ENCODE results near the gene AQP2. TPM values are rescaled to one million over a fixed set of nuclear protein-coding genes. Genes with fewer than 3 reads are reported as not detected.
A peak's percentile ranks its signal among the peaks of the same experiment; 100 is the strongest.

AQP2 gene
- total RNA-seq, 3 donors from 2014 or later (not counting 1 experiment from before 2014, with no cell fraction given): not detected

GRCh38 chr12:49904601-49905000 lies 45.9 kb upstream of the AQP2 start:
- Histone ChIP-seq H3K4me1 (ENCODE audit: control insufficient read depth, insufficient read depth, low read length) (peaks cover 14% of the 10 kb centered on the region), H3K27me3 (ENCODE audit: control insufficient read depth, insufficient read depth, low read length) (no peaks in the 10 kb centered on the region), H3K27ac (ENCODE audit: low read length) (no peak overlapping the region), H3K36me3 (ENCODE audit: control insufficient read depth, insufficient read depth, low read length) (no peaks in the 10 kb centered on the region), H3K4me3 (ENCODE audit: low read length) (no peak overlapping the region), H3K9me3 (ENCODE audit: control insufficient read depth, insufficient read depth, low read length) (no peaks in the 10 kb centered on the region)
- Mint-ChIP-seq H3K4me3 (peak overlapping the region; percentile 91), H3K4me1 (peaks cover 8 to 18% of the 10 kb centered on the region in 2 donors), H3K36me3 (no peaks in the 10 kb centered on the region), H3K9me3 (no peaks in the 10 kb centered on the region), H3K27ac (peak overlapping the region; percentile 28 to 62), H3K27me3 (ENCODE audit: low read depth in 2 of 2) (peaks cover 0 to 20% of the 10 kb centered on the region in 2 donors)
- 92% methylated on average over 11 of the region's 11 CpGs for WGBS (ENCODE audit: insufficient coverage)
- intact Hi-C loops (cut with micrococcal nuclease): no loop called here
- TF ChIP-seq CTCF (IDR thresholded peaks at IDR 0.05): no peak
- ATAC-seq (no peak), DNase-seq (no peak)

- Mint-ChIP-seq H3K9me3 (no peaks in the 10 kb centered on the region), H3K4me3 (peak overlapping the region; percentile 7), H3K36me3 (no peaks in the 10 kb centered on the region), H3K27me3 (ENCODE audit: low read depth in 2 of 2) (peaks cover 0 to 17% of the 10 kb centered on the region in 2 donors), H3K27ac (no peak overlapping the region), H3K4me1 (peaks cover 8 to 18% of the 10 kb centered on the region in 2 donors)
- Histone ChIP-seq H3K4me3 (ENCODE audit: low read length) (no peak overlapping the region), H3K27me3 (ENCODE audit: control insufficient read depth, insufficient read depth, low read length) (no peaks in the 10 kb centered on the region), H3K36me3 (ENCODE audit: control insufficient read depth, insufficient read depth, low read length) (no peaks in the 10 kb centered on the region), H3K9me3 (ENCODE audit: control insufficient read depth, insufficient read depth, low read length) (no peaks in the 10 kb centered on the region), H3K4me1 (ENCODE audit: control insufficient read depth, insufficient read depth, low read length) (peaks cover 14% of the 10 kb centered on the region), H3K27ac (ENCODE audit: low read length) (no peak overlapping the region)
- TF ChIP-seq CTCF (IDR thresholded peaks at IDR 0.05): no peak
- intact Hi-C loops (cut with micrococcal nuclease): no loop called here
- 96% methylated on average over 7 of the region's 7 CpGs for WGBS (ENCODE audit: insufficient coverage)
- ATAC-seq (no peak), DNase-seq (no peak)
These were observed 44.7 kb upstream of the AQP2 start for GRCh38 chr12:49905718-49906314.

GRCh38 chr12:49907352-49907751 lies 43.2 kb upstream of the AQP2 start:
- H3K36me3 Mint-ChIP-seq: no peaks in the 10 kb centered on the region
- WGBS (ENCODE audit: insufficient coverage): 100% methylated on average over 1 of the region's 1 CpG
- Histone ChIP-seq H3K27ac (ENCODE audit: low read length) (no peak overlapping the region), H3K9me3 (ENCODE audit: control insufficient read depth, insufficient read depth, low read length) (no peaks in the 10 kb centered on the region), H3K4me1 (ENCODE audit: control insufficient read depth, insufficient read depth, low read length) (peaks cover 14% of the 10 kb centered on the region), H3K4me3 (ENCODE audit: low read length) (no peak overlapping the region), H3K27me3 (ENCODE audit: control insufficient read depth, insufficient read depth, low read length) (no peaks in the 10 kb centered on the region), H3K36me3 (ENCODE audit: control insufficient read depth, insufficient read depth, low read length) (no peaks in the 10 kb centered on the region)
- no peaks in the 10 kb centered on the region for H3K9me3 Mint-ChIP-seq
- H3K4me1 Mint-ChIP-seq: peaks cover 8 to 18% of the 10 kb centered on the region in 2 donors
- no peak for DNase-seq
- no peak for ATAC-seq
- H3K27me3 Mint-ChIP-seq (ENCODE audit: low read depth in 2 of 2): peaks cover 0 to 14% of the 10 kb centered on the region in 2 donors
- intact Hi-C loops (cut with micrococcal nuclease): no loop called here
- H3K27ac Mint-ChIP-seq: no peak overlapping the region
- H3K4me3 Mint-ChIP-seq: no peak overlapping the region
- TF ChIP-seq CTCF (IDR thresholded peaks at IDR 0.05): no peak

GRCh38 chr12:49909356-49909755 lies 41.2 kb upstream of the AQP2 start:
- Mint-ChIP-seq H3K4me1 (peaks cover 4 to 5% of the 10 kb centered on the region in 2 donors), H3K4me3 (no peak overlapping the region), H3K27me3 (ENCODE audit: low read depth in 2 of 2) (peaks cover 0 to 10% of the 10 kb centered on the region in 2 donors), H3K27ac (no peak overlapping the region), H3K9me3 (no peaks in the 10 kb centered on the region), H3K36me3 (no peaks in the 10 kb centered on the region)
- no peak for TF ChIP-seq CTCF (IDR thresholded peaks at IDR 0.05)
- H3K36me3 ChIP-seq (ENCODE audit: control insufficient read depth, insufficient read depth, low read length): no peaks in the 10 kb centered on the region
- H3K4me1 ChIP-seq (ENCODE audit: control insufficient read depth, insufficient read depth, low read length): peaks cover 3% of the 10 kb centered on the region
- 86% methylated on average over 4 of the region's 4 CpGs for WGBS (ENCODE audit: insufficient coverage)
- no peaks in the 10 kb centered on the region for H3K27me3 ChIP-seq (ENCODE audit: control insufficient read depth, insufficient read depth, low read length)
- DNase-seq: no peak
- ATAC-seq: no peak
- H3K27ac ChIP-seq (ENCODE audit: low read length): no peak overlapping the region
- H3K4me3 ChIP-seq (ENCODE audit: low read length): no peak overlapping the region
- H3K9me3 ChIP-seq (ENCODE audit: control insufficient read depth, insufficient read depth, low read length): no peaks in the 10 kb centered on the region
- intact Hi-C loops (cut with micrococcal nuclease): no loop called here
